Measurements from ENCODE around the gene IP6K3. TPM values are rescaled to one million over a fixed set of nuclear protein-coding genes. Genes with fewer than 3 reads are reported as not detected.

The IP6K3 gene
- total RNA-seq, 1 donor from 2014 or later = 0.75 TPM

DNA sequence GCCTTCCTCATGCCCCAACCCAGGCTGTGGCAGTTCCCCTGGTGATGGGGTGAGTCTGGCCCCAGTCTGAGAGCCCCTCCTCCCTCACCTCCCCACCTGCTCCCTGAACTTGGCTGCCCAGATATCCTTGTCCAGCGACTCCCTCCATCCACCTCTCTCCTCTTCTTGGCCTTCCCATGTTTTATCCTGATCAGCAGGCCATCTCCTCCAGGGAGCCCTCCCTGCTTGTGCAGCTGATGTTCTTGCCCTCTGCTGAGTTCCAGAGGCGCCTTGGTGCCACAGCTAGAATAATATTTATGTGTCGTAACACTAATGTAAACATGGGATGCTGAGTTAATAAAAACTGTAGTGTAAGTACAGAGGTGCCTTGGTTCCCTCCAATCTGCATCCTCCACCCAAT, 10.4 kb upstream of the IP6K3 start:
- TF ChIP-seq, protein P1, sequence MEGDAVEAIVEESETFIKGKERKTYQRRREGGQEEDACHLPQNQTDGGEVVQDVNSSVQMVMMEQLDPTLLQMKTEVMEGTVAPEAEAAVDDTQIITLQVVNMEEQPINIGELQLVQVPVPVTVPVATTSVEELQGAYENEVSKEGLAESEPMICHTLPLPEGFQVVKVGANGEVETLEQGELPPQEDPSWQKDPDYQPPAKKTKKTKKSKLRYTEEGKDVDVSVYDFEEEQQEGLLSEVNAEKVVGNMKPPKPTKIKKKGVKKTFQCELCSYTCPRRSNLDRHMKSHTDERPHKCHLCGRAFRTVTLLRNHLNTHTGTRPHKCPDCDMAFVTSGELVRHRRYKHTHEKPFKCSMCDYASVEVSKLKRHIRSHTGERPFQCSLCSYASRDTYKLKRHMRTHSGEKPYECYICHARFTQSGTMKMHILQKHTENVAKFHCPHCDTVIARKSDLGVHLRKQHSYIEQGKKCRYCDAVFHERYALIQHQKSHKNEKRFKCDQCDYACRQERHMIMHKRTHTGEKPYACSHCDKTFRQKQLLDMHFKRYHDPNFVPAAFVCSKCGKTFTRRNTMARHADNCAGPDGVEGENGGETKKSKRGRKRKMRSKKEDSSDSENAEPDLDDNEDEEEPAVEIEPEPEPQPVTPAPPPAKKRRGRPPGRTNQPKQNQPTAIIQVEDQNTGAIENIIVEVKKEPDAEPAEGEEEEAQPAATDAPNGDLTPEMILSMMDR (conservative IDR thresholded peaks at IDR 0.05) = no peak
- DNase-seq (ENCODE audit: extremely low spot score, unreplicated experiment) = no peak
- Mint-ChIP-seq H3K9me3 (no peaks in the 10 kb centered on the region), H3K4me1 (ENCODE audit: unreplicated experiment) (peaks cover 11% of the 10 kb centered on the region), H3K27me3 (no peaks in the 10 kb centered on the region), H3K36me3 (no peaks in the 10 kb centered on the region), H3K4me3 (no peak overlapping the region), H3K27ac (no peak overlapping the region)

DNA sequence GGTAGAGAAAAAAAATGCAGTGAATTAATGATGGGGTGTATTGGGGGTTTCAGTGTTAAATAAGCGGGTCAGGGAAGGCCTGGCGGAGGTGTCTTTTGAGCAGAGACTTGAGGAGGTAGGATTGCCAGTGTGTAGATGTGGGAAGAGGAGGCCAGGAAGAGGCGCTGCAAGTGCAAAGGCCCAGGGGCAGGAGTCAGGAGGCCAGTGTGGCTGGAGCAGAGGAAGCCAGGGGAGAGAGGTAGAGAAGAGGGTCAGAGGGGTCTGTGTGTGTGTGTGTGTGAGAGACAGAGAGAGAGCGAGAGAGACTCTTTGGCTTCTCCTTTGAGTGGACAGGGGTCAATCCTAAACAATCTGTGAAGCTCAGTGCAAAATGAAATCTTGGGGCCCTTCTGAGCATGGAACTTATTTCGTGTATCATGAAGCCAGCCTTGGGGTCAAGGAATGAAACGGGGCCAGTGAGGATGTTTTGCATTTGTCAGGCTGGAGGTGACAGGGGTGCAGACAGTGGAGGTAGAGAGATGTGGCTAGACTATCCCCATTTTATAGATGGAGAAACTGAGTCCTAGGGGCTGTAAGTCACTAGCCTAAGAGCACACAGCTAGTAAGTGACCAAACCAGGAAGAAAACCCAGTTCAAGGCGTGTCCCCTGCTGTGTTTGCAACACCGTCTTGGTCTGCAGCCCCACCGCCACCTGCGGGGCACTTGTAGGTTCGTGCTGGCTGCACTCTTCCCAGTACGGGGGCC, 9.7 kb upstream of the IP6K3 start:
- no peak overlapping the region for H3K27ac Mint-ChIP-seq
- no peaks in the 10 kb centered on the region for H3K36me3 Mint-ChIP-seq
- H3K4me1 Mint-ChIP-seq (ENCODE audit: unreplicated experiment) = peaks cover 10% of the 10 kb centered on the region
- no peak overlapping the region for H3K4me3 Mint-ChIP-seq
- no peak for DNase-seq (ENCODE audit: extremely low spot score, unreplicated experiment)
- TF ChIP-seq, protein P1 (conservative IDR thresholded peaks at IDR 0.05) = no peak
- no peaks in the 10 kb centered on the region for H3K27me3 Mint-ChIP-seq
- no peaks in the 10 kb centered on the region for H3K9me3 Mint-ChIP-seq

DNA sequence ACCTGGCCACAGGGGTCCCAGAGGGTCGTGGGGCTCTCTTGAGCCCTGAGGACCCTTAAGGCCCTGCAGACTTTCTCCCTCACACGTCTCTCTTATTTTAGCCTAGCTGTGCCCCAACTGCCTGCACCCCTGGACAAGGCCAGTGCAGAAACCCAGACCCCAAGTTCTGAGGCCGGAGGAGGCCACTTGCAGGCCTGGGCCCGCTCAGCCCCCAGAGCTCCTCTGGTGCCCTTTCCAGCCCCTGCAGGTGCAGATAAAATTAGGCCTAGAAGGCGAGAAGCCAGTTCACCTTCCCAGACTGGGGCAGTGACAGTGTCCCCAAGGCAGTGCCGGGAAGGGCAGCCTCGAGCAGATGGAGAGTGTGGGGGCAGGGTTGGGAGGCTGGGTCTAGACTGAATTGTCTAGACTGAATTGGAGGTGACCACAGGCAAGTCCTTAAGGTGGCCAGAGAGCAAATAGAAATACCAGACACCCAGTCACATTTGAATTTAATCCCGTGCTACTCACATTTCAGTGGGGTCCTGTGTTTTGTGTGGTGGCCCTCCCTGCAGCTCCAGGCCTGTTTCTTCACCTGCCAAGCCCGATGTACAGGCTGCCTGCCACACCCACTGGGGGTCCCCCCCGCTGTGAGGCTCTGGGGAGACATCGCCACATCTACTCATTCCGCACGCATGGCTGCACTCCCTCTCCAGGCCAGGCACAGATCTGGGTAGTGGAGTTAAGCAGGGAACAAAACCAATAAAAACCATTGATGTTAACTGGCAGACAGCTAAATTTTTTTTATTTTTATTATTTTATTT, 8.6 kb upstream of the IP6K3 start:
- peaks cover 11% of the 10 kb centered on the region for H3K4me1 Mint-ChIP-seq (ENCODE audit: unreplicated experiment)
- no peak overlapping the region for H3K4me3 Mint-ChIP-seq
- H3K27me3 Mint-ChIP-seq = no peaks in the 10 kb centered on the region
- no peaks in the 10 kb centered on the region for H3K36me3 Mint-ChIP-seq
- H3K9me3 Mint-ChIP-seq = no peaks in the 10 kb centered on the region
- H3K27ac Mint-ChIP-seq = no peak overlapping the region
- TF ChIP-seq, protein P1 (conservative IDR thresholded peaks at IDR 0.05) = no peak
- DNase-seq (ENCODE audit: extremely low spot score, unreplicated experiment) = no peak

- no peak for DNase-seq (ENCODE audit: extremely low spot score, unreplicated experiment)
- TF ChIP-seq, protein P1 (conservative IDR thresholded peaks at IDR 0.05) = no peak
- Mint-ChIP-seq H3K9me3 (no peaks in the 10 kb centered on the region), H3K27ac (no peak overlapping the region), H3K4me3 (no peak overlapping the region), H3K4me1 (ENCODE audit: unreplicated experiment) (peaks cover 19% of the 10 kb centered on the region), H3K27me3 (no peaks in the 10 kb centered on the region), H3K36me3 (no peaks in the 10 kb centered on the region)
These were observed 7.5 kb upstream of the IP6K3 start for GRCh38 chr6:33754222-33754621.

DNA sequence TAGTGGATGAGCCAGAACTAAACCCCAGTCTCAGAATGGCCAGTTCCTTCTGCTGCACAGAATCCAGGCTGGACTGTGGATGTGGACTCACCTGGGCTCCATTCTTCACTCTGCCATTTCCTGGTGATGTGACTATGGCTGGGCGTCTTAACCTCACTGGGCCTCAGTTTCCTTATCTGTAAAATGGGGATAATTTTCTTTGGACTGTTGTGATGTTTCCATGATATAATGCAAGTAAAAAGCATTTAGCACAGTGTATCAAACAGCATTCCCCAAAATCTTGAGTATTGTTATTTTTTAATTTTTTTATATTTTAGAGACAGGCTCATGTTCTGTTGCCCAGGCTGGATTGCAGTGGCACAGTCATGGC, 5.9 kb upstream of the IP6K3 start:
- DNase-seq (ENCODE audit: extremely low spot score, unreplicated experiment) = no peak
- Mint-ChIP-seq H3K27ac (no peak overlapping the region), H3K4me1 (ENCODE audit: unreplicated experiment) (peaks cover 25% of the 10 kb centered on the region), H3K9me3 (no peaks in the 10 kb centered on the region), H3K4me3 (no peak overlapping the region), H3K36me3 (no peaks in the 10 kb centered on the region), H3K27me3 (no peaks in the 10 kb centered on the region)
- TF ChIP-seq, protein P1 (conservative IDR thresholded peaks at IDR 0.05) = no peak
